OCI-LY7 (cell line): Measurements from ENCODE around the gene PTDSS2.

ENCODE experiments used
- CTCF ChIP-seq: fragments of 200-600 bp; sonication (generic); conservative IDR thresholded peaks from 2 replicates; pipeline ENCODE4 v1.5.1; 2014; ENCODE audit warnings: mild to moderate bottlenecking, antibody characterized with exemption, low read length, moderate library complexity, mixed read lengths
- EZH2phosphoT487 ChIP-seq: fragments of 200-600 bp; sonication (generic); IDR thresholded peaks from 2 replicates; pipeline ENCODE4 v1.6.1; 2018; ENCODE audit warnings: low read depth, borderline replicate concordance, mild to moderate bottlenecking, mixed run types, antibody characterized with exemption, low read length, moderate library complexity, mixed read lengths

GRCh38 chr11:416757-417621, 33.1 kb upstream of the PTDSS2 start:
- TF ChIP-seq CTCF = no peak
- no peak for TF ChIP-seq EZH2phosphoT487
